Endometrial microvascular endothelial cells (primary cell): ENCODE results near the gene C6orf15. TPM values are rescaled to one million over a fixed set of nuclear protein-coding genes. Genes with fewer than 3 reads are reported as not detected.

ENCODE experiments used
- in situ Hi-C: cut with HindIII; loops from 2 replicates; pipeline ENCODE4 v1.10.0; 2017; ENCODE audit warnings: low sequenced_read_pairs, low pct_unique_long_range_greater_than_20kb; ENCODE audit errors: inconsistent ontology term
- total RNA-seq: library from RNA; depleted of rRNA; stranded (reverse); fragments of >200 nt; gene quantifications from one replicate; pipeline ENCODE4 v1.2.3, GENCODE V29; 2015; ENCODE audit errors: inconsistent ontology term

The C6orf15 gene
- not detected for total RNA-seq

DNA sequence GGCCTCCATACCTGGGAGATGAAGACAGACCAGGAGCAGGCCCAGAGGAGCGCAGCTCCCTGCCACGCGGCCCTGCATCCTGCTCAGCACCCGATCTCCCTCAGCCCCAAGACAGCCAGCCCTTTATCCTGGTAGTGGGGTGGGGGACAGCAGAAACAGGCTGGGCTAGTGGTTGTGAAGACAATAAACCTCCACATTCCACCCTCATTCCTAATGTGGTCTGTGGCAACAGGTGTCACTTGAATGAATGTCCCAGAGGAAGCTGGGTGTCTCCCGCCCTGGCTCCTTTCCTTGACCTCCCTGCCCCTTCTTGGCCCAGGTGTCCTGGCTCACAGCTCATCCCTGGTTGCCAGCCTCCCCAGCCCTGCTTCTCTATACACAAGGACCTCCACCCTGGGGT, at the start of gene C6orf15:
C6orf15 (minus strand) TSS at position 98 of the 400 bp plus-strand sequence; CDS start at position 78, 20 bp downstream.
- in situ Hi-C loops = no loop called here

DNA sequence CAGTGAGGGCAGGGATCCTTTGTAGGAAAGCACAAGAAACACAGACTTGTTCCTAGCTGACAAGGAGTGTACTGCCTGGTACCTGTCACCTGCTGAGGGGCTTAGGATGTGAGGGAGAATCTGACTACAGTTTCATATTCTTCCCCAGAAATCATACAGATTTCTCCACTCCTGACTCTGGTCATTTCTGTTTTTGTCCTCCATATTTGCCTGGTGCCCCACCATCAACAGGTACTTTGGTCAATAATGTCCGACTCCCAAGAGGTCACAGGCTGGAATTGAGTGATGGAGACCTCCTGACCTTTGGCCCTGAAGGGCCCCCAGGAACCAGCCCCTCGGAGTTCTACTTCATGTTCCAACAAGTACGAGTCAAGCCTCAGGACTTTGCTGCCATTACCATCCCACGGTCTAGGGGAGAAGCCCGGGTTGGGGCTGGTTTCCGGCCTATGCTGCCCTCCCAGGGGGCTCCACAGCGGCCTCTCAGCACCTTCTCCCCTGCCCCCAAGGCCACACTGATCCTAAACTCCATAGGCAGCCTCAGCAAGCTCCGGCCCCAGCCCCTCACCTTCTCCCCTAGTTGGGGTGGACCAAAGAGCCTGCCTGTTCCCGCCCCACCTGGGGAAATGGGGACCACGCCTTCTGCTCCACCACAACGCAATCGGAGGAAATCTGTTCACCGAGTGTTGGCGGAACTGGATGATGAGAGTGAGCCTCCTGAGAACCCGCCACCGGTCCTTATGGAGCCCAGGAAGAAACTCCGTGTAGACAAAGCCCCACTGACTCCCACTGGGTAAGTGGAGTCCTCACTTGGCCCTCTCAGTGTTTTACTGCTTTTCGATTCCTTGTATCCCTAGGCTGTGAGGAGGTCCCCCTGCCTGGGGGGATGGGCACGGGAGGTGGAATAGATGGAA, 49.1 kb upstream of the C6orf15 start:
- in situ Hi-C loops = no loop called here

DNA sequence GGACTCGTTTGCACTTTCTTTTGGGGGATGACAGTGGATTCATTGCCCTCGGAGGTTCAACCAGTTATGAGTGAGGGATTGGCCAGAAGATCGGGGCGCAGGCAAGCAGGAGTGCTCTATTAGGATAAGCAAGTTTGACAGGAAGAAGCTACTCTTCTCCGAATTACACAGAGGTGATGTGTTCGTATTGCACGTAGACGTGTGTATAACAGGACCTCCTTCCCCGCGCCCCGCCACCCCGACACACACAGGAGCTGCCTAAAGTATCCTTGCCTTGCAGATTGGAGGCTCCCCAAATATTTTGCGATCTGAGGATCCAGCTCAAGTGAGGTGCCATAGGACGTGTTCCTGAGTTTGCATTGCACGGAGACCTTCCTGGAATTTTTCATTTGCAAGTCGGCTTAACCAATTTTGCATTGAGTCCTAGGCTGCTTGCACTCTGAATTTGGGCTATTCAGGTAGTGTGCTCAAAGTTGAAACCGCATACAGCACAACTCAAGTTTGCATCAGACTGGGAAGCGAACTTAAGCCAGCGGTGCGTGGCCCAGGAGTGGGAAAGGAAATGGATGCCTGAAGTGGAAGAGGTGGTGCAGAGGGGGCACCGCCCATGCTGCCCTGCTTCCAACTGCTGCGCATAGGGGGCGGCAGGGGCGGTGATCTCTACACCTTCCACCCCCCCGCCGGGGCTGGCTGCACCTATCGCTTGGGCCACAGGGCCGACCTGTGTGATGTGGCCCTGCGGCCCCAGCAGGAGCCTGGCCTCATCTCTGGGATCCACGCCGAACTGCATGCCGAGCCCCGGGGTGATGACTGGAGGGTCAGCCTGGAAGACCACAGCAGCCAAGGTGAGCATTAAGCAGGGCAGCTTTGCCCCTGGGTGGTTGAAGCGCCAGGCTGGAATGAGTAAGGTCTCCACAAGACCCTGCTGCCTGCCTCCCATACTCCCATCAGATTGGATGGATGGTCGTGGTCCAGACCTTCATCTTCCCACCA, 46.8 kb upstream of the C6orf15 start:
- in situ Hi-C loops = no loop called here

DNA sequence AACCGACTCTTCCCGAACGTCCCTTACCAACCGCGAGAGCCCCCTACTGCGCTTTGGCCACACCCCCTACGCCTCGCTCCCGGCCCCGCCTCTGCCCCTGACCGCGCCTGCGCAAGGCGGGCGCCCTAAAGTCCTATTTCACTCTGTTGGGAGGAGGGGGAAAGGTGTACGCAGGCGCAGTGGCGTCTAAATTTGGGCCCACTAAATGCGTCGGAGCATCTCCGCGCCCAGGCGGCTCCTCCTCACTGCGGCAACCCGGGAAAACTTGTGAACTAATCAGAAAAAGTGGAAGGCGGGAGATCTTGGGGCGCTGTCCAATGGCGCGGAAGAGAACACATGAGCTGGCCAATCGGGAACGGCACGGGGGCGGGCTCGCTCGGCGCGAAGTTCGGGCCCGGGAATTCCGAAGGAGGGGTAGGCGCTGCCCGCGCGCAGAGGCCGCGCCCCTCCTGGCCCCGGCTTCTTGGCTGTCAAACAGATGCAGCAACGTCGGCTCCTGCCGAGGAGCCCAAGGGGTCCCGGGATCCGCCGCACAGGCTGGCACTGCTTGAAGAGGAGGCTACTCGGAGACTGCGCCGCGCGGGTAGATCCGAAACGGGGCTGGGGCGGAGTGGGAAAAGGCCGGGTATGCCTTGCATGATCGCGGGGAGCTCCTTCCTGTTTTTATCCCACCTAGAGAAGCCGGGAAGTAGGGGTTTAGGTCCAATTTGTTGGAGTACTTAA, 45.9 kb upstream of the C6orf15 start, which contains the start of gene TCF19:
TCF19 (plus strand) TSS at position 450 of the 723 bp plus-strand sequence. CDS start 881 bp downstream, outside the sequence.
- in situ Hi-C loops = no loop called here

DNA sequence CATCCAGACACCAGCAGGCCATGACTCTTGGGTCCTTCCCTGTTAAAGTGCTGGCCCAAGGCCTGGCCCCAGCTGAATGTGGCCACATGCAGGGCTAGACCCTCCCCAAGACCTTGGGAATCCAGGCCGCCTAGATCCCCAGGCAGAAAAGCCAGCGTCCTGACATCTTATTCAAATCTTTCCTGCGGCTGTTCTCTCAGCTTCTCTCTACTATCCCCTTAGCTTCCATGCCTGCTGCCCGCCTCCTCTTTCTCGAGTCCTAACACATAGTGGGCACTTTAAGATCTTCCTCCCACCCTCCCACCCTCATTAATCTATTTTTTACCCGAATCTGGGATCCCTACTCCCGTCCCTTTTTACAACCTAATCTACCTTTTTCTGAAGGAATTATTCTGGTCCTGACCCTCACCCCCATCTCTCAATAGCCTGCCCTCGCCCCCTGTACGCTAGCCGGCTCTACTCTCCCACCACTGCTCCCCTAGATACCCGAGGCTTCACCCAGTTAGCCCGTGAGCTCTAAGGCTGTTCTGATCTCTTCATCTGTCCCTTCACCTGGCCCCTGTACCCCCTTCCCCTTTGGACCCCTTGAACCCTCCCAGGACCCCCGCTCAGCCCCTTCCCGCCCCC, 45.3 kb upstream of the C6orf15 start, which contains the start of gene CCHCR1:
CCHCR1 (minus strand) TSS at position 290 of the 627 bp plus-strand sequence; CDS start at position 88, 202 bp downstream.
- in situ Hi-C loops = no loop called here

DNA sequence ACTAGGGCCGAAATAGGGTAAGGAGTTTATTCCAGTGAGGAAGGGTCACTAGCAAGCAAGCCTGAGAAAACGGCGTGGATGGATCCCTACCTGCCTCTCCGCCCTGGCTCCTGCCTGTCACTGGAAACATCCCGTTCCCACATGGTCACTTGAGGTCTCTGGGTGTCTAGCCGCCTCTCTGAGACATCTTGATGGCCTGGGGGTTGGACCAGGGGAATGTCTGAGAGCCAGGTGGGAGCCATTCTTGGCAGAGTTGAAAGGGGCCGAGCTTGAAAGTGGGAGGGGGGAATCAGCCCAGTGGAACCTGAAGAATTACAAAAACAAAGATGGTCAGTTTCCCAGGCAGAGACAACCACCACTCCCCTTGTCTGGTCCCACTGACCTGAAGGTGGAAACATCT, 44.3 kb upstream of the C6orf15 start:
- in situ Hi-C loops = no loop called here

DNA sequence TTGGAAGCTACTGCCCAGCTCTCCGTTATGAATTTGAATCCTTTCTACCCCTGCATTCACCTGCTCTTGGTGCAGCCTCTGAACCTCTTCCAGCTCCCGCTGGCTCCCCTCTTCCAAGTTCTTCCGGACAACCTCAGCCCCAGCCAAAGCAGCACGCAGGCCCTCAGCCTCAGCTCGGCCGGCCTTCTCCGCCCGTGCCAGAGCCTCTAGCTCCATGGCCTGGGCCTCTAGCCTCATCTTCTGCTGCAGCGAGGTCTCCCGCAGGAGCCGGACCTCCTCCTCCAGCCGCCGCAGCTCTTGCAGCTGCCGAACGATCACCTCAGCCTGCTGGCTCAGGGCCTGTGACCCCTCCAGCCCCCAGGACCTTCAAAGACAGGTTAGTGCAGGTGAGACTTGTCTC, 42.1 kb upstream of the C6orf15 start:
- in situ Hi-C loops = no loop called here

DNA sequence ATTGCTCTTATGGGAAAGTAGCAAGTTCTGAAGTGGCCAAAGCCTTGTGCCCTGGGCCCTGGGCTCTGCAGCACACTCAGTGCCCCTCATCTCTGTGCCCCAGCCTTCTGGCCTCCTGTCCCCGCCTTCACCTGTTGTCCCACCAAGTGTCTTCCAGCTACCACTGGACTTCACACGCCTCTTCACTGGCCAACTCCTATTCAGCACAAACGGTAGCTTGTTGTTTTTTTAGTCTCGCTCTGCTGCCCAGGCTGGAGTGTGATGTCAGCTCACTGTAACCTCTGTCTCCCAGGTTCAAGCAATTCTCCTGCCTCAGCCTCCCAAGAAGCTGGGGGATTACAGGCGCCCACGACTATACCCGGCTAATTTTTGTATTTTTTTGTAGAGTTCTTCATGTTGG, 40.4 kb upstream of the C6orf15 start:
- in situ Hi-C loops = no loop called here

DNA sequence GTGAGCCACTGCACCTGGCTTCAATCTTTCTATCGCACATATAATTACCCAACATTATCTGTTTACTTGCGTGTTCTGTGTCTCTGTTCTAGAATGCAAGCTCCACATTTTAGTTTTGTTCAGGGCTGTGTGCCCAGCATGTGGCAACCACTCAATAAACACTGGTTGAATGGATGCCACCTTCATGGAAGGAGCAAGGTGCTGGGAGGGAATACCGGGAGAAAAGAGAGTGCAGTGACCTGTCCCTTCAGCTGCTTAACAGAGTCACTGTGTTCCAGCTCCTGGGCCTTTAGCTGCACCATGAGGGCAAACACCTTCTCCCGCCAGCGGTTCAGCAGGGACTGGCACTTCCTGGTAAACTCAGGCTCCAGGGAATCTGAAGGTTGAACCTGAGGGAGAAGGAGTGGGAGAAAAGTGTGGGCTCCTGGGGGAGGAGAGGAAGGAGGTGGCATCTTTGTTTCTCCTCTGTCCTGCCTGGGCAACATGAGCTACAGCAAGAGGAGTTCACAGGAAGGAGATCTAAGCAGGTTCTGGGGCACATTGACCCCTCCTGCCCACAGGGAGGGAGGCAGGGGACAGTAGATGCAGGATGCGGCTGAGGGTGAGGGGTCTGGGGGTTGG, 37.6 kb upstream of the C6orf15 start:
- in situ Hi-C loops = no loop called here

DNA sequence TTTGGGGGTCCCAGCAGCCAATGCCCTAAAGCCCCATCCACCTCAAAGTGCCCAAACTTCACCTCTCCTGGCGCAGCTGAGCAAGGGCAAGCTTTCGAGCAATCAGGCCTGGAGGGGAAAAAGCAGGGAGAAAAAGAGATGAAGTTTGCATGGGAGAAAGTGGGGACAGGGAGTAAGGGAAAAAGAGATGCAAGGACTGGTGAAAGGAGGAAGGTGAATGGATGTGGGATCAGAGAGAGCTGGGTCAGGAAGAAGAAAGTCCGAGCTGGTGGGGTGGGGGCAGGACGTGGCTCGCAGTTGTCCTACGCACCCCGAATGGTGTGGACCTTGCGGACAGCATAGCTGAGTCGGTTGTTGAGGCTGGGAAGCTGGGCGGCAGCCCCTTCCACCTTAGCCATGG, 33.0 kb upstream of the C6orf15 start:
- in situ Hi-C loops = no loop called here

DNA sequence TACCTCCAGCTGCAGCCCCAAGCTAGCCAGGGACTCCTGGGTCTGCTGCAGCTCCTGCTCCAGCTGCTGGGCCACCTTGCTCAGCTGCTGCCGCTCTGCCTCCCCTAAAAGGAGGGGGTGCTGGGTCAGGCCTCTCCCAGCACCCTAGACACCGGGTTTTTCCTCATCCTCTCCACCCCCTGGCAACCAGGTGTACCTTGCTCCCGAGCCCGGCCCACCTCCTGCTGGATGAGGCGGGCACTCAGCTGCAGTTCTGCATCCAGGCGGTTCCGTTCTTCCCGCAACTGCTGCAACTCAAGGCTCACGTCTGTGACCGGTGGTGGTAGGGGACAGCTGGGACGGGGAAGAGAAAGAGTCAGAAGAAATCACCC, 32.6 kb upstream of the C6orf15 start:
- in situ Hi-C loops = no loop called here

DNA sequence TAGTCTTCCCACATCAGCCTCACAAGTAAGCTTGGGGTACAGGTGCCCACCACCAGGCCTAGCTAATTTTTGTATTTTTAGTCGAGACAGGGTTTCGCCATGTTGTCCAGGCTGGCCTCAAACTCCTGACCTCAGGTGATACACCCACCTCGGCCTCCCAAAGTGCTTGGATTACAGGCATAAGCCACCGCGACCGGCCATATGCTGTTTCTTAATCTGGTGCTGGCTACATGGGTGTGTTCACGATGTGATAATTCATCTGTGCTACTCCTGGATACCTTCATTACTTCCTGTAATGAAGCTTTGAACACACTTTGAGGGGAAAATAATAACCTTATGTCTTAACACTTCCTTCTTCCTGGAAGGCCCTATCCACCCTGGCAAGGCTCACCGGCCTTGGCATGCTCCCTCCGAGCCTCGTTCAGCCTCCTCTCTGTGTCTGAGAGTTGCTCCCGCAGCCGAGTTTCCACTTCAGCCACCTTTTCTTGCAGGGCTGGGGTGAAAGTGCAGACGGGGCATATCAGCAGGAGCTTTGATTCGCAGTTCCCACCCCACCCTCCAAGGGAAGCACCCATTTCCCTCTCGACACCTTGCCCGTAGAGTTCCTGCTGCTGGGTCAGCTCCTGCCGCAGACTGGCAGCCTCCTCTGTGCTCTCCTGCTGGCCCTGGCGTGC, 32.1 kb upstream of the C6orf15 start:
- in situ Hi-C loops = no loop called here

DNA sequence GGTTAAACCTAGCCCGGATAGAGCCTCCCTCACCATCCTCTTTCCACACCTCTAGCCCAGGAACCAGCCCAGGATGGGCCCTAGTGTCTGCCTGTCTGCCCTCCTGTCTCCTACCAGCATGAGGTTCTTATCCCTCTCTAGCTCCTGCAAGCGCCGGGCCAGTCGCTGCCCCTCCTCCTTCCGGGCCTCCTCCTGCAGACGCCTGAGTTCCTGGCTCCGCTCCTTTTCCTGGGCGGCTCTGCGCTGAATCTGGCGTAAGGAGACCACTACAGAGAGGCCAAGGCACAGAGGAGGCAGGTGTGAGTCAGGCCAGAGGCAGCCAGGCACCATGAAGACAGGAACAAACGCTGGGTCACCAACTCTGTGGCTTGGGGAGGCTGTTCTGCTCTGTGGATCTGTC, 30.8 kb upstream of the C6orf15 start:
- in situ Hi-C loops = no loop called here

DNA sequence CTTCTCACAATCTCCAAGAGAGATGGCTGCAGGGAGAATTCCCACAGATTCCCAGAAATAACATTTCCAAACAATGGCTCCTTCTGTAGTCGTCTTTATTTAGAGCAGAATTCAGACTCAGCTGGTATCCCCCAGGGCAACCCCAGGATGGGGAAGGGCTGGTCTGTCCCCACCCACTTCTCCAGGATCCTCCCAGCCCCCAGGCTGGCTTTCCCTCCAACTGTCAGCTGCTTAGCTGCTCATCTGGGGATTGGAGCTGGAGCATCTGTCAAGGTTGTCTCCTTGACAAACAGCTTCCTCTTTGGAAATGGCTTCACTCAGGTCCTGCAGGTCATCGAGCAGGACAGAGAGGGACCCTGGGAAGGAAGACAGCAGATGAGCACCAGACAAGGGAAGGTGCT, 30.0 kb upstream of the C6orf15 start:
- in situ Hi-C loops = no loop called here

DNA sequence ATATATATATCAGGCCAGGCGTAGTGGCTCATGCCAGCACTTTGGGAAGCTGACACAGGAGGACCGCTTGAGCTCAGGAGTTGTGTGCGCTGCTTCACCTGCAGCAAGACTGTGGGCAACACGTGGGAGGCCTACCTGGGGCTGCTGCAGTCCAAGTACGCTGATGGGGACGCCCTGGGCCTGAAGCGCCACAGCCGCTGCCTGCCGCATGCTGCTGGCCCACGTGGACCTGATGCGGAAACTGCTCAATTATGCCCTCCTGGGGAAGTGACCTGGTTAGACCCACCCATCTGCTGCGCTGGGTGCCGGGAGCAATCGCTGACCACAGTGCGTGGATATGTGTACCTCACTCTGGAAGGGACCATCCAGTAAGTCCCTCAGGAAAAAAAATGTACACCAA, 28.3 kb upstream of the C6orf15 start:
- in situ Hi-C loops = no loop called here

DNA sequence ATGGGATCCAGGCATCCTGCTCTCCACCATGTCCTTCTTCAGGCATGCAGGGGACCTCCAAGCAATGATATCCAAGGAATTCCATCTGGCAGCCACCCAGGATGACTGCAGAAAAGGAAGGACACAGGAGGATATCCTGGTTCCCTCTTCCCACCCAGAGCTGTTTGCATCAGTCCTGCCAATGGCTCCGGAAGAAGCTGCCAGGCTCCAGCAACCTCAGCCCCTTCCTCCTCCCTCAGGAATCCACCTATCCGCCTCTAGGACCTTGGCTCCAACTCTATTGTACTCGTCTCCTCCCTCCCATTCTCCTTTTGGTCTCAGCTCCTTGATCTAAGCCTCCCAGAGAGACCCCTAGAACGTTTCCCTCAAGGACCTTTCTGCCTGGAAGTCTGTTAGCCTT, 27.2 kb upstream of the C6orf15 start:
- in situ Hi-C loops = no loop called here

DNA sequence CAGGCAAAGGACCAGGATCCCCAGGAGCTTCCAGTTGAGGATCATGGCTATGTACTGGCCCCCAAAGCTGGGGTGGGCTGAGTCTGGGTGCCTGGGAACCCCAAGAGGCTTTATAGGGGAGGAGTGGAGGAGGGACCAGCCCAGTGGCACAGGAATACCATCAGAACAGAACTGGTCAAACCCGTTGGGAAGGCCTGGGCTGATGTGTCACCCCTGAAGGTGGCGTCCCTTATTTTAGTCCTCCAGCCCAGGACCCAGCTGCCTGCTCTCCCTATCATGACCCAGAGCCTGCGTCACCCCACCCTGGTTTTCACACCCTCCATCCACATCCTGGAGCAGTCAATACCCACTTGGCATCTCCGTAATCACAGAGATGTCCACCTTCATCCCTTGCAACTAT, 26.6 kb upstream of the C6orf15 start, which contains the start of gene PSORS1C2:
PSORS1C2 (minus strand) TSS at position 85 of the 400 bp plus-strand sequence; CDS start at position 45, 40 bp downstream.
- in situ Hi-C loops = no loop called here
